Thyroid gland (tissue), 4 donors: ENCODE results near the gene CMC2.

Source experiments
- CTCF ChIP-seq, 6 experiments: fragments of 200-600 bp in 3 of 6; fragments of 450-650 bp in 3 of 6; sonication (generic) in 3 of 6; IDR thresholded peaks; one replicate each; pipeline ENCODE4 v1.5.1; 2016 to 2019; ENCODE audit warnings: antibody characterized with exemption in 6 of 6, mild to moderate bottlenecking in 2 of 6, inconsistent platforms in 1 of 6, moderate library complexity in 1 of 6
- POLR2A ChIP-seq, 2 donors: fragments of 450-650 bp; IDR thresholded peaks; one replicate each; pipeline ENCODE4 v1.6.1; 2017; ENCODE audit warnings: antibody characterized with exemption in 2 of 2, mild to moderate bottlenecking in 2 of 2, moderate library complexity in 1 of 2

- no peak for TF ChIP-seq CTCF (IDR thresholded peaks at IDR 0.05)
- no peak for TF ChIP-seq POLR2A (IDR thresholded peaks at IDR 0.05)
Observed at GRCh38 chr16:80968386-80969113, 38.1 kb downstream of the CMC2 start.
